ENCODE measurements around the gene KLK1. TPM values are rescaled to one million over a fixed set of nuclear protein-coding genes. Genes with fewer than 3 reads are reported as not detected.

KLK1 gene
- total RNA-seq, 6 experiments from 2014 or later = not detected

DNA sequence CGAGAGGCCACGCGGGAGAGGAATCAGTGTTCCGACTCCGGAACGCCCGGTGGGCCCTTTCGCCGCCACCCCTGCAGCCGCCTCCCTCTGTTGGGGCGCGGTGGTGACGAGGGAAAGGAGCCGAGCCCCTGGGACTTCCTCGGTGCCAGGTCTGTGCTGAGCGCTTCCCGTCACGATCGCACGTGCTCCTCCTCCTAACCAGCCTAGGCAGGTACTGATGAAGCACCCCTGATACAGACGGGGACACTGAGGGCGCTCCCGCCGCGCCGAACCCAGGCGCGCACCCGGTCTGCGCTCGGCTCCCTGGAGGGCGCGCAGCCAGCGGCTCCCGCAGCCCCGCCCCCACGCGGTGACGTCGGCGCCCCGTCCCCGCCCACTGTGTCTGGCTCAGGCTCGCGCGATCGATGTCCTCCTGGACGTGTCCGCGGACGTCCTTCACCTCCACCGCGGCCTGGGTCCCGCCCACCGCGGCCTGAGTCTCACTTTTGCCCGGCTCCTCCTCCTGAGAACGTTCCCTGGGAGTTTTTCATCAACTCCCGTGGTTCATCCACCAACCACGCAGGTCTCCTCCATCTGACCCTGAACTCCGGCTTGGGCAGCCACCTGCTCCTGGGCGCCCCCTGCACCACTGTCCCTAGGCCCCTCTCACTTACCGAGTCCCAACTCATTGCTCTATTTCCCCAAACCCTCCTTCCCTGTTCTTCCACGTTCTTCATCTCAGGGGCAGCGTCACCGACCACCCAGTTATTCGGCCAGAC is 12.4 kb upstream of the KLK1 start:
- Mint-ChIP-seq H3K4me3 (peak overlapping the region; percentile 52; the same call in 1 of the 2 replicates), H3K4me1 (ENCODE audit: low read depth) (no peaks in the 10 kb centered on the region), H3K27ac (no peak overlapping the region), H3K36me3 (ENCODE audit: low read depth) (no peaks in the 10 kb centered on the region), H3K9me3 (no peaks in the 10 kb centered on the region; the same call in 1 of the 2 replicates), H3K27me3 (ENCODE audit: insufficient read depth) (peaks cover 14% of the 10 kb centered on the region)
- TF ChIP-seq, protein P1, sequence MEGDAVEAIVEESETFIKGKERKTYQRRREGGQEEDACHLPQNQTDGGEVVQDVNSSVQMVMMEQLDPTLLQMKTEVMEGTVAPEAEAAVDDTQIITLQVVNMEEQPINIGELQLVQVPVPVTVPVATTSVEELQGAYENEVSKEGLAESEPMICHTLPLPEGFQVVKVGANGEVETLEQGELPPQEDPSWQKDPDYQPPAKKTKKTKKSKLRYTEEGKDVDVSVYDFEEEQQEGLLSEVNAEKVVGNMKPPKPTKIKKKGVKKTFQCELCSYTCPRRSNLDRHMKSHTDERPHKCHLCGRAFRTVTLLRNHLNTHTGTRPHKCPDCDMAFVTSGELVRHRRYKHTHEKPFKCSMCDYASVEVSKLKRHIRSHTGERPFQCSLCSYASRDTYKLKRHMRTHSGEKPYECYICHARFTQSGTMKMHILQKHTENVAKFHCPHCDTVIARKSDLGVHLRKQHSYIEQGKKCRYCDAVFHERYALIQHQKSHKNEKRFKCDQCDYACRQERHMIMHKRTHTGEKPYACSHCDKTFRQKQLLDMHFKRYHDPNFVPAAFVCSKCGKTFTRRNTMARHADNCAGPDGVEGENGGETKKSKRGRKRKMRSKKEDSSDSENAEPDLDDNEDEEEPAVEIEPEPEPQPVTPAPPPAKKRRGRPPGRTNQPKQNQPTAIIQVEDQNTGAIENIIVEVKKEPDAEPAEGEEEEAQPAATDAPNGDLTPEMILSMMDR (IDR thresholded peaks at IDR 0.05) = no peak
- DNase-seq = peak; percentile 26

DNA sequence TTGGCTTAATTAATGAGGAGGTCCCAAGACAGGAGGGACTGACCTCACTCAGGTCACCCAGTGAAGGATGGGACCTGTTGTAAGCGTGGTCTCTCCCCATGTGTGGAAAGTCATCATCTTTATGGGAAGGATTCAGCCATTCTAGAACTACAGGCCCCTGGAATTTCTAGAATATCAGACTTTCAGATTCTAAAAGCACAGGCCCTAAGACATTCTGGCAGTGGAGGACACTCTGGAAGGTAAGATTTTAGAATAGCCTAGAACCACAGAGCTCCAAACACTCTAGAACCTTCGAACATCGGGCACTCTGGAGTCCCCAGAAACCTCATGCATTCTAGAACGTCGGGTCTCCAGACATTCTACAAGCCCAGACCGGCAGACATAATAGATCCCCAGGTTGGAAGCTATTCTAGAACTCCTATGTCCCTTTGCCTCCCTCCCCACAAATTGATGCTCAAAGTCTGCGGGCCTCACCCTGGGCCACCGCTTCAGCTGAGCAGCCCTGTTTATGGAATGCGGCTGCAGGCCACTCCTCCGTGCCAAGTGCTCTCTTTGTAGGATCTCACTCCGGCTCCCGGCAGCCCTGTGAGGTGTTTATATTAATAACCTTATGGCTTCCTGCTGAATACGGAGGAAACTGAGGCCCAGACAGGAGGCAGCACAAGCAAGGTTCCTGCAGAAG is 11.7 kb upstream of the KLK1 start:
- H3K4me3 Mint-ChIP-seq = no peak overlapping the region
- H3K36me3 Mint-ChIP-seq (ENCODE audit: low read depth) = no peaks in the 10 kb centered on the region
- no peak overlapping the region for H3K27ac Mint-ChIP-seq
- TF ChIP-seq, protein P1 (IDR thresholded peaks at IDR 0.05) = no peak
- no peaks in the 10 kb centered on the region for H3K4me1 Mint-ChIP-seq (ENCODE audit: low read depth)
- no peaks in the 10 kb centered on the region; the same call in 1 of the 2 replicates for H3K9me3 Mint-ChIP-seq
- DNase-seq = no peak
- peaks cover 16% of the 10 kb centered on the region for H3K27me3 Mint-ChIP-seq (ENCODE audit: insufficient read depth)

DNA sequence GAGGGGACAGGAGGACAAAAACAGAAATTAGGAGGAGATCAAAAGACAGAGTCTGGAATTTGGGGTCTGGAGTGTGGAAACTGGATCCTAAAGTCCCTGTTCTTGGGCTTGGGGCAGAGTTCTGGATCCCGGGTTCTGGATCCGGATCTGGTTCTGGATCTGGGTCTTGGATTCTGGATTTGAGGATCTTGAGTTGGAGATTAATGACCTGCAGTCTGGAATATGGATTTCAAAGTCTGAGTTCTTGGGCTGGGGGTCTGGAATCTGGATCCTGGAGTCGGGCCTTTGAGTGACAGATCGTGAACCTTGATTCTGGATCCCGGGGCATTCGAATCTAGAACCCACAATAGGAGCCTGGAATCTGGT is 10.2 kb upstream of the KLK1 start:
- Mint-ChIP-seq H3K27ac (no peak overlapping the region), H3K4me1 (ENCODE audit: low read depth) (no peaks in the 10 kb centered on the region), H3K9me3 (no peaks in the 10 kb centered on the region; the same call in 1 of the 2 replicates), H3K36me3 (ENCODE audit: low read depth) (no peaks in the 10 kb centered on the region), H3K4me3 (no peak overlapping the region), H3K27me3 (ENCODE audit: insufficient read depth) (peaks cover 18% of the 10 kb centered on the region)
- TF ChIP-seq, protein P1 (IDR thresholded peaks at IDR 0.05) = no peak
- DNase-seq = no peak

DNA sequence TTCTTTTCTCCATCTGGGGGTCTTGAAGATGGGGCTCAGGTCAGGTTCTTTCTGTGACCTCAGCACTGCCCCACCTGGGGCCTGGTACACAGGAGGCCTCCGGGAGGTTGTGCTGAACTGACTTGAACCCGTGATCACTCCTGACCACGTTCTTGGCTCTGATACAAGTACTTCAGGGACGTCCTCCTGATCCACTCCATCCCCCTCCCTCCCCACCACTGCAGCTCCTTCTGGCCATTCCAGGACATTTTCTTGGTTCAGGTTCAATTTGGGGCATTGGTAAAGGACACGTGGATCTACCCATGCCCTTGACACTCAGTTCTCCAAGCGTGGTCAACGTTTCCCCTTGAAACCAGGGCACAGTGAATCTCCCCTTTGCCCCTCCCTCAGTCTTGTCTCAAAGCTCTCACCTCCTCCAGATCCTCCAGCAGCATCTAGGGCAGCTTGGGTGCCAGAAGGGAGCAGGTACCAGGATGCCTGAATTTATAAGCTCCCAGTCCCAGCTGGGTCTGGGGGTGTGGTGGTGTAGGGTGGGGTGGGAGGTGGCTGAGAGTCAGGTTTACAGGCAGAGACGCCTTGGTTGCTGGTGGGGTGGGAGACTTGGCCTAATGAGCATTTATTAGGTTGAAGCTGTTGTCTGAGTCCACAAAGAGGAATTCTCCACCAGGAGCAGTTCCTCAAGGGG is 9.7 kb upstream of the KLK1 start, which contains the start of gene KLK15:
Gene KLK15 (minus strand): TSS at position 458 of the 685 bp plus-strand sequence. CDS start 2,082 bp downstream, outside the sequence.
- H3K36me3 Mint-ChIP-seq (ENCODE audit: low read depth) = no peaks in the 10 kb centered on the region
- H3K4me1 Mint-ChIP-seq (ENCODE audit: low read depth) = no peaks in the 10 kb centered on the region
- DNase-seq = no peak
- H3K9me3 Mint-ChIP-seq = no peaks in the 10 kb centered on the region; the same call in 1 of the 2 replicates
- H3K4me3 Mint-ChIP-seq = no peak within 1 kb of the TSS
- H3K27ac Mint-ChIP-seq = no peak within 1 kb of the TSS
- TF ChIP-seq, protein P1 (IDR thresholded peaks at IDR 0.05) = no peak
- peaks cover 18% of the 10 kb centered on the region for H3K27me3 Mint-ChIP-seq (ENCODE audit: insufficient read depth)

DNA sequence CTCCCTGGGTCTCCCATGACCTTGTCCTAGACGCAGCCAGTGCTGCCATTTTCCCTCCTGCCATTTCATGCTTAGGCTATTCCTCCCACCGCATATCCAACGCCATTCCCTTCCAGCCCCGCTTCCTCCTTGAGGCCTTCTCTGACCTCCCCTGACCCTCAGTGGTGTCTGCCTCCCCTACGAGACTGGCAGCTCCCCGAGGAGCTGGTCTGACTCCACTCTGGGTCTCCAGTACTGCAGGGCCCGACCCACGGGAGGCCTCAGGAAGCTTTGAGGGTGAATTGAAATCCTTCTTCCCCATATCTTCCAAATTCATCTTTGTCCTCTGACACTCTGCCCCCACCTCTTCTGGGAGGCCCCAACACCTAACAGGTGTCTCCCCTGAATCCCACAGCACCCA is 9.1 kb upstream of the KLK1 start:
- Mint-ChIP-seq H3K4me1 (ENCODE audit: low read depth) (no peaks in the 10 kb centered on the region), H3K9me3 (no peaks in the 10 kb centered on the region; the same call in 1 of the 2 replicates), H3K4me3 (no peak overlapping the region), H3K36me3 (ENCODE audit: low read depth) (no peaks in the 10 kb centered on the region), H3K27ac (no peak overlapping the region), H3K27me3 (ENCODE audit: insufficient read depth) (peaks cover 24% of the 10 kb centered on the region)
- TF ChIP-seq, protein P1 (IDR thresholded peaks at IDR 0.05) = no peak
- DNase-seq = no peak

All from HFFc6 (cell line).